Measurements from ENCODE around the gene SGCD.
A peak's percentile ranks its signal among the peaks of the same experiment; 100 is the strongest.

Gene SGCD

GRCh38 chr5:156471893-156472292 lies 144.9 kb downstream of the SGCD start:
- peak in 1 of 2 donors; percentile 36 for ATAC-seq

DNA sequence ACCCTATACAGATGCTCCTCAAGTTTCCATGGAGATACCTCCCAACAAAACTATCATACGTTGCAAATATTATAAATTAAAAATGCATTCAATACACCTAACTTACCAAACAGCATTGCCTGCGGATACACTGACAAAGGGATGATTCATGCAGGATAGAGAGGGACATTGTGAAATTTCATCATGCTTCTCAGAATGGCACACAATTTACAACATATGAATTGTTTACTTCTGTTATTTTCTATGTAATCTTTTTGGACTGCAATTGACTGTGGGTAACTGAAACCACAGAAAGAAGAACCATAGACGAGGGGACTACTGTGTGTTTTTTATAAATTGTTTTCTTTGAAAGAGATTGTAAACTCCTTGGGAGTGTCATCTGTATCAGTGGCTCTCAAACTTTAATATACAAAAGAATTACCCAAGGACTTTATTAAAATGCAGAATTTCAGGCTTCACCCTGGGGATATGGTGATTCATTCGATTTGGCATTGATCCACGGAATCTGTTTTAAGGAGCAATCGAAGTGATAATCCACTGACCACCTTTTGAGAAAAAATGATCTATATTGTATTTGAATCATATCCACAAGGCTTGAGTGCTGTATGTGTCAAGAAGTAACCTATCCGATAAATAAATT lies 146.4 kb downstream of the SGCD start:
- no peak for ATAC-seq

GRCh38 chr5:156474251-156474650 lies 147.3 kb downstream of the SGCD start:
- ATAC-seq: no peak

DNA sequence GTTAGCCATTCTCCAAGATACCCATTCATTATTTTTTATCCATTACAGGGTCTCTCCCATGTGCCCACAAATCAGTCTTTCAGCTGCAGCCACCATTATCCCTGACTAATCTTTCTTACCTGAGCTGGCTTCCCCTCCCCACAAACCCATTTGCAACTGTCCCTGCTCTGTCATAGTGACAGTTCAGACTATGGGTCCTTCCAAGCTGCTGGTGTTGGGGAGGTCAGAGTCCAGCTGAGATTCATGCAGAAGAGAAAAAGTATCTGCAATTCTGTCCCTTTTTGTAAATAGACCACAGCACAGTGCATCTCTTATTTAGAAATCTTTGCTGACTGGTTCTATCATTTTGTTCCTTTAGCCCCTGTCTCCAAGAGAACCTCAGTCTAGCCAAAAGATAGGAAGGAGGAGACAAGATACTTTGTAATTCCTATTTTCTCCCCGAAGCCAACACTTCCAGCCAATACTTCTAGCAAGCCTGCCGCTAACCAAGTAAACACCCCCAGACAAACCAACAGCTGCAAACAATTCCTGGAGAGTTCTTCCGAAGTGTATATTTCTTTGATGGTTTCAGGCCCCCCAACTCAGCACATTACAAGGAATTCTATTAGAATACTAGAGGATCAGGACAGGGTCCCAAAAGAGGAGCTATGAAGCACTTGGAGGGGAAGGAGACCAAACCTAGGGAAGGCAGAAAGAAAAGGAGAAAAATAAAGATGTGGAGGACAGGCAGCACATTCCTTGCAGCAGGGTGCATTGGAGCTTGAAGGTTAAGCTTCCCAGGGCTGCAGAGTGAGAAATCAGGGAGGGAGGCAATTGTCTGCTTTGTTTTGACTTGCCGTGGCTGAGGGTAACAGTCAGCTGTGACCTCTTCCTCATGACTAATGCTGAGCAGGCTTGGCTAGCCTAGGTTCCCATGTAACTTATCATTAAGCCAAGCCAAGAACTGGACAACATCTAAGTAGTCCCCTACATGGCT lies 148.5 kb downstream of the SGCD start:
- no peak for ATAC-seq

DNA sequence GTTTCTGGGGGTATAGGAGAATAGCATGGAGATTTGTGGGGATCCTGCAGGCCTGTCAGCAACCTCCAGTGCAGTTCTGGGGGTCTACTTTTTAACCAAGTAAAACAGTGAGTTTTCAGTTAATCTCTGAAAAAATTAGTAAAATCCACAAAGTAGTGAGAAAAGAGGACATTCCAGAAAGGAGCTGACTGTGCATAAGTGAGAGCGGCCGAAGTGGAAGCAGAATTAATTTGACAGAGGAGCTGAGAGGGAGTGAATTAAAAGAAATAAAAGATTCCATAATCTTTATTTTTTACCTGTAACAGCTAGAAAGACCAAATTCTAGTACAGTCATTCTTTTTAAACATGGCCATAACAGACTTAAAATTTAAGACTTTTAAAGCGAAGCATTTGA lies 149.2 kb downstream of the SGCD start:
- ATAC-seq: no peak

- ATAC-seq: no peak
These were observed 149.7 kb downstream of the SGCD start for GRCh38 chr5:156476678-156477077.

GRCh38 chr5:156477196-156477595 lies 150.2 kb downstream of the SGCD start:
- ATAC-seq: no peak

GRCh38 chr5:156479849-156480248 lies 152.9 kb downstream of the SGCD start:
- ATAC-seq: peak in 1 of 2 donors; percentile 21

- ATAC-seq: no peak
These were observed 154.8 kb downstream of the SGCD start for GRCh38 chr5:156481741-156482140.

GRCh38 chr5:156482818-156483217 lies 155.9 kb downstream of the SGCD start:
- no peak for ATAC-seq

DNA sequence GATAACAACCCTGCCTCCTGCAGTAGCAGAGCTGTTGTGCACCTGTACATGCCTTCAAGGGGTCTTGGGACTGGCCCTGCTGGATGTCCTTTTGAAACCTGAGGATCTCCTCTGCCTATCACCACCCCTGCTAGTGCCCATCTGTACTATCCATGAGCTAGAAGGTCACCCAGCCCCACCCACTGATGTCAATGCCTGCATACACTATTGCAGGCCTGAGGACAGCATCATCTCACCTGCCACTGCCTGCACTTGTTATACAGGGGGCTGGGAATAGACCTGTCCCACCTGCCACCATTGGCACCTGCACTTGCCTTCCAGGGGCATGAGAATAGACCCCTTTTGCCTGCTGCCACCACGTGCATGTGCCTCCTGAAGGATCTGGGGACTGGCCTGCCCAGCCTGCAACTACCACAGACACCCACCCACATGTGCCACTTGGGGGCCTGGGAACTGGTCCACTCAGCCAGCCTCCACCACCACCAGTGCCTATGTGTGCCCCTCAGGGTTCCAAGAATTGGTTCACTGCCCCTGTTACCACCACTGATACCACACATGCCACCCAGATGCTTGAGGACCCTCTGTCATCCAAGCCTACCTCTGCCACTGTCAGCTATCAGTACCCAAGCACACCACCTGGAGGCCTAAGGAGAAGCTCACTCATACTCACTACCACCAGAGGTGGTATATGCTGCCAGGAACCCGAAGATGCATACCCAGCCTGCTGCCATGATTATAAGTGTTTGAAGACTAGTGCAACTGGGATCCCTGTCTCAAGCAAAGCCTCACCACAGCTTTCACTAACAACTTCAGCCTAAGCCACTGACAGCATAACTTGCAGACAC lies 159.7 kb downstream of the SGCD start:
- no peak for ATAC-seq

- no peak for ATAC-seq
These were observed 164.8 kb downstream of the SGCD start for GRCh38 chr5:156491766-156492165.

- no peak for ATAC-seq
These were observed 169.3 kb downstream of the SGCD start for GRCh38 chr5:156496291-156496690.

DNA sequence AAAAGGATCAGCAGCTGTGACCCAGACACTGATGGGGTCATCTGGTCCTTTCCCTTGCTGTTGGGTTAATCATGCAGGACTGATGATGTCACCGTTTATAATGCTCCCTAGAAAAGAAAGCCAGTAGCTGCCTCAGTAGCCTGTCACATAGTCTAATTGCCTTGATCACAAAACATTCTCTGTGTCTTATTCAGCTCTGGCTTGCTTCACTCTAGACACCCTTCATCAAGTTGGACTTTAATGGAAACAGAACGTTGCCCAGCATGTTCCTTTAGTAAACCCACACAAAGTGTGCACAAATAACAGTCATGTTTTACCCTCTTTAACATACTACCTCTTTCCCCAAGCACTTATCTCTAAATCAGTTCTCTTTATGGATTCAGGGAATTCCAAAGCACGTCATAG lies 170.8 kb downstream of the SGCD start:
- ATAC-seq: no peak

- ATAC-seq: no peak
These were observed 171.4 kb downstream of the SGCD start for GRCh38 chr5:156498226-156498980.

DNA sequence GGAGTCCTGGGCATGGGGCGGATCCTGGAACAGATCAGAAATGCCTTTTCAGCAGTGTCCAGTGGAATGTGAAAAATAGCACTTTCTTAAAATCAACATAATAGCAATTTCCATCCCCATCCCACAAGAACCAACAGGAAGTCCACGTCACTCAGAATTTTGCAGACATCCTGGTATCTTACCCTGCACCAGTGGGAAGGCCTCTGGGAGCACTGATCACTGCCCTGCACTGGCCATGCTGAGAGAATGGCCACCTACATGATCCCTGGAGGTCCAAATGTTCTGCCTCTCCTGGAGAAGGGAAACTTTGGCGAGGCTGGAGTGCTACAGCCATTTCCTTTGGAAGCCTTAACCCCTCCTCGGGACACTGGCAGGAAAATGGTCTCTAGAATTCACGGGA lies 173.8 kb downstream of the SGCD start:
- no peak for ATAC-seq

DNA sequence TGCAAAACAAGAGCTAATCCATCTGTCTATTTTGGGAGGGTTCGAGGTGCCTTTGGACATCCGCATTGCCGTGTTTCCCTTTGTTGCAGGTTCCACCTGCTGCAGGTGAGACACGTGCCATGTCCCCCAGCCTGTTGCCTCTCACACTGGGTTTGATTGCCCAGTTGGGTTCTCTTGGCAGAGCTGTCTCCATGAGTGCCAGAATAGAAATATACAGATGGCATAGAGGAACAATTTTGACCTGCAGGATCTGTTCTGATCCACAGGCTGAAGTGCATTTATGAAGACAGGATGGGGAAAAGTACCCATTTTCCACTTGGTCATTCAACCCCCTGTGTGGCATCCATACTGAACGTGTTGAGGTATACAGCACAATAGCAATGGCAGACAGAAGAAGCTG lies 178.1 kb downstream of the SGCD start:
- no peak for ATAC-seq

DNA sequence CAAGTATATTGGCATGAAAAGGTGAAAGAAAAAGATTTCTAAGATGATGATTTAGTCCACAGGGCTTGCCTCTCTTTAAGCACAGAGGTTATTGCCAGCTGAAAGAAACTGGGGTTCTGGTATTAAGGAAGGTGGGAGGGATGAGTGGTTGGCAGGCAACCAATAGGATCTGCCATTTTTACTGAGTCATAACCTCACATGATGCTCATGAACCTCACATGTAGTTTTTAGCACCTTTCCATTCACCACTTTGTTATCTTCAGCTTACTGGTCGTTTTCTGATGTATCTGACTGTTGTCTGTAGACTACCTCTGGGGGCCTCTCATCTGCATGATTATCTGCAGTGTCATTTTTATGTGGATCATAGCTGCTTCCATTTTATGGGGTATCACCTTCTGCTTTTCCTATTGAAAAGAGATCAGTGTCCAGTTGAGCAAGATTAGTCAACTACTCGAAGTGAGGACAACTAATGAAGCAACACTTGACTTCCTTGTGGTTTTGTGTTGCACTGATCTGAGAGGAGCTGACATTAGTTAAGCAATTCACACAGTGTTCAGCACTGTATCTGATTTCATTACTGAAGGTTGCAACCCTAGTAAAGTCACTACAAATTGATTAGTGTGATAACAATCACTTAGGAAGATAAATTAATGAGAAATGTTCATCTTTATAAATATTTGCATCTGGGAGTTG lies 186.3 kb downstream of the SGCD start:
- ATAC-seq: no peak

DNA sequence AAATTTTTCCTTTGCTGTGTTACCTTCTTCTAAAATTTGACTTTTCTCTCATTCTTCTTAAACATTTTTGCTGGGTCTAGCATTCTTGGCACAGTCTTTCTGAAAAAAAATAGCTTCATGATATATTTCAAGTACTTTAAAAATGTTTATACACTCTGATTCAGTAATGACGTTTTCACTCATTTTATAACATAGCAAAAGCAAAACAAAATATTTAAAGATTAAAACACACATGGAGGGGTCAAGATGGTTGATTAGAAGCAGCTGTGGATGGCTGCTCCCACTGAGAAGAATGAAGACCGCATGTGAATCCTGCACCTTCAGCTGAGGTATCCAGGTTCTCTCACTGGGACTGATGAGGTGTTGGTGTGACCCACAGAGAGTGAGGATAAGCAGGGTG lies 188.2 kb downstream of the SGCD start:
- ATAC-seq: no peak

- no peak for ATAC-seq
These were observed 188.9 kb downstream of the SGCD start for GRCh38 chr5:156515803-156516360.
